ENCODE data around the gene PRKAR2B. TPM values are rescaled to one million over a fixed set of nuclear protein-coding genes. Genes with fewer than 3 reads are reported as not detected.

The PRKAR2B gene
- total and polyA plus RNA-seq, 2 experiments from 2014 or later, result 0.81 to 3.2 TPM

DNA sequence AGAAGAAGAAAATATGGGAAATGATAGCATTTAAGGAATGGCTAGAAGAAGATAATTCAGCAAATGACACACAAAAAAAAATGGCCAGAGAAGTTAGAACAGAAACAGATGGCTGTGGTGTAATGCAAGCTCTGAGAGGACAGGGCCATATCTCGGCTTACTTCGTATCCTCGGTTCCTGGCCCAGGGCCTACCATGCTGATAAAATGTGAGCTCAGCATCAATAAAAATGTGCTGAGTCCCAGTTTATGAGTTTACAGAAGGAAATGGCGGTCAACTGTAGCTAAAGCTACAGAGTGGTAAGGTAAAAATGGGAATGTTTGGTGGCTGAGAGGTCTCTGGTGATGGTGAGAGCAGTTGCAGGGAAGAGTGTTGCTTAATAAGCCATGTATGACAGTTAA, 165.1 kb downstream of the PRKAR2B start:
- no peaks in the 10 kb centered on the region for H3K27me3 ChIP-seq (replicated peaks; ENCODE audit: insufficient read depth)
- no peak overlapping the region for H3K4me2 ChIP-seq (ENCODE audit: unreplicated experiment)
- no peak overlapping the region for H3K27ac ChIP-seq
- no peak for DNase-seq
- H3K9me2 ChIP-seq (ENCODE audit: insufficient read depth), result no peaks in the 10 kb centered on the region
- H2AFZ ChIP-seq, result no peak overlapping the region
- in situ Hi-C loops (cut with MboI), result no loop called here
- TF ChIP-seq EZH2 (IDR thresholded peaks at IDR 0.05; ENCODE audit: insufficient read depth, poor library complexity, severe bottlenecking) (no peak), EZH2phosphoT487 (IDR thresholded peaks at IDR 0.05; ENCODE audit: insufficient read depth, low read depth) (no peak)
- H4K20me1 ChIP-seq (ENCODE audit: insufficient read depth), result no peaks in the 10 kb centered on the region
- H3K4me1 ChIP-seq (ENCODE audit: insufficient read depth), result peaks cover 10% of the 10 kb centered on the region
- H3K4me3 ChIP-seq, result no peak overlapping the region
- peaks cover 4% of the 10 kb centered on the region; the same call in 1 of the 2 replicates for H3K36me3 ChIP-seq (ENCODE audit: low read depth)
- peaks cover 13% of the 10 kb centered on the region; the same call in 1 of the 2 replicates for H3F3A ChIP-seq (ENCODE audit: insufficient read depth)
- no peak overlapping the region for H3K9ac ChIP-seq
- 96% methylated on average over 4 of the region's 4 CpGs for WGBS, 2 experiments (ENCODE audit: low coverage in 1 of 2, low lambda C conversion rate in 2 of 2, missing lambda C conversion rate in 2 of 2)
- H3K79me2 ChIP-seq (ENCODE audit: insufficient read depth), result no peaks in the 10 kb centered on the region
- H3K9me3 ChIP-seq (ENCODE audit: low read depth), result no peaks in the 10 kb centered on the region

DNA sequence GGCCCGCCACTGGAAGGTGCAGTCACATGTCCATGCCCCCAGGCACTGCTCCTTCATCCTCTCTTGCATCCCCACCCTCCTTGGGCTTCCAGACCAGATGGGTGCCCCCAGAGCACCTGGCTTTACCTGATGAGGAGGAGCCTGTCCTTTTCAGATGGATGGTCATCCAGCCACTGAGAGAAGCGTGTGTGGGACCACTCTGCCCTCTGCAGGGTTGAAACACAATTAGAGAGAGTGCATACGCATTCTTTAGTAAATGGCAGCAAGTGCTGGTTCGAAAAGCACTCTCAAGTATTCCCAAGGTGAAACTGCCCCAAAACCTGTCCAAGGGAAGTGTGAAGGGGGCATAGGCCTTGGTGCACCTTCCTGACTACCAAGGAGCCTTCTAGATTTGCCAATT, 165.9 kb downstream of the PRKAR2B start:
- no peaks in the 10 kb centered on the region for H3K27me3 ChIP-seq (replicated peaks; ENCODE audit: insufficient read depth)
- H3K9me2 ChIP-seq (ENCODE audit: insufficient read depth), result no peaks in the 10 kb centered on the region
- H3K4me1 ChIP-seq (ENCODE audit: insufficient read depth), result peaks cover 10% of the 10 kb centered on the region
- no peak overlapping the region for H2AFZ ChIP-seq
- H3K4me2 ChIP-seq (ENCODE audit: unreplicated experiment), result no peak overlapping the region
- no peak overlapping the region for H3K9ac ChIP-seq
- H3K27ac ChIP-seq, result no peak overlapping the region
- H3K79me2 ChIP-seq (ENCODE audit: insufficient read depth), result no peaks in the 10 kb centered on the region
- H3K4me3 ChIP-seq, result no peak overlapping the region
- peaks cover 4% of the 10 kb centered on the region; the same call in 1 of the 2 replicates for H3K36me3 ChIP-seq (ENCODE audit: low read depth)
- no peak for DNase-seq
- no peaks in the 10 kb centered on the region for H3K9me3 ChIP-seq (ENCODE audit: low read depth)
- no peaks in the 10 kb centered on the region for H4K20me1 ChIP-seq (ENCODE audit: insufficient read depth)
- TF ChIP-seq EZH2 (IDR thresholded peaks at IDR 0.05; ENCODE audit: insufficient read depth, poor library complexity, severe bottlenecking) (no peak), EZH2phosphoT487 (IDR thresholded peaks at IDR 0.05; ENCODE audit: insufficient read depth, low read depth) (no peak)
- in situ Hi-C loops (cut with MboI), result no loop called here
- peaks cover 13% of the 10 kb centered on the region; the same call in 1 of the 2 replicates for H3F3A ChIP-seq (ENCODE audit: insufficient read depth)
- WGBS, 2 experiments (ENCODE audit: low coverage in 1 of 2, low lambda C conversion rate in 2 of 2, missing lambda C conversion rate in 2 of 2), result 94 to 100% methylated on average over 4 of the region's 4 CpGs

Other genes starting within 250 kb of the PRKAR2B start
- gene PIK3CG, start 179.4 kb upstream of the PRKAR2B start, total RNA-seq (2014; rRNA removed; shearing (Covaris generic)), result not detected in 2 replicates
- not detected in 2 replicates for gene PIK3CG, start 179.4 kb upstream of the PRKAR2B start, polyA plus RNA-seq (2016; fragmentation: Nextera tagmentation; extraction: Ambion mirVana)
- gene HBP1, start 124.3 kb downstream of the PRKAR2B start, total RNA-seq (2014; rRNA removed; shearing (Covaris generic)), result 87.5 and 102 TPM in 2 replicates
- gene HBP1, start 124.3 kb downstream of the PRKAR2B start, polyA plus RNA-seq (2016; fragmentation: Nextera tagmentation; extraction: Ambion mirVana), result 75.6 and 77.3 TPM in 2 replicates

Data from GM23248 (cell line).